Measurements from ENCODE around the gene BMP2. TPM values are rescaled to one million over a fixed set of nuclear protein-coding genes. Genes with fewer than 3 reads are reported as not detected.

BMP2 gene
- total and polyA plus RNA-seq, 4 experiments from 2014 or later = not detected

DNA sequence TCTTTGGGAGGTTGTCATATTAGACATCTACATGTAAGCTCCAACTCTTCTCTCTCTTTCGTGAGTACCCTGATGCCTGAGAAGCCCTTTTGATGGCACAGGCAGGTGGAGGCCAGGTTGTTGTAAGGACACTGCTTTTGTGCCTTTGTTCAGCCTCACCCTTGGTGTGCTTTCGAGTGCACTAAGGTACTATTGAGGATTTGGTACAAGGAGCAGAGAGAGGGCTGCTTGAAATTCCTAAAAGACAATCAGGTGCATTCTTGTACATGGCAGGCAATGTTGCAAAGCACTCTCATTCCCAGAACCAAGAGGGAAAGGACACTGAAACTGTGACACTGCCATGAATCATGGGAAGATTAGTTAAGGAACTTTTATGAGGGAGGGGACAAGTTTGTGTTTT lies 19.1 kb downstream of the BMP2 start:
- no peak for DNase-seq
- Histone ChIP-seq H3K36me3 (ENCODE audit: insufficient read depth, low read length) (no peaks in the 10 kb centered on the region), H3K27me3 (ENCODE audit: insufficient read depth, low read length) (no peaks in the 10 kb centered on the region), H3K27ac (ENCODE audit: low read depth, low read length) (no peak overlapping the region), H3K4me3 (ENCODE audit: low read length in 2 of 2) (no peak overlapping the region), H3K9me3 (ENCODE audit: control insufficient read depth in 1 of 2, low read length in 2 of 2) (no peaks in the 10 kb centered on the region), H3K4me1 (ENCODE audit: insufficient read depth, low read length) (no peaks in the 10 kb centered on the region)
- peaks cover 0 to 10% (median 2%) of the 10 kb centered on the region in 8 donors for H3K9me3 Mint-ChIP-seq
- CTCF ChIA-PET (ENCODE audit: partially characterized antibody) = no interaction called here
- no peak overlapping the region for H3K27ac Mint-ChIP-seq
- POLR2A ChIA-PET (ENCODE audit: partially characterized antibody) = no interaction called here
- H3K36me3 Mint-ChIP-seq = no peaks in the 10 kb centered on the region
- H3K4me3 Mint-ChIP-seq = no peak overlapping the region
- no peaks in the 10 kb centered on the region for H3K27me3 Mint-ChIP-seq
- intact Hi-C loops (cut with micrococcal nuclease) = no loop called here
- no peaks in the 10 kb centered on the region for H3K4me1 Mint-ChIP-seq

DNA sequence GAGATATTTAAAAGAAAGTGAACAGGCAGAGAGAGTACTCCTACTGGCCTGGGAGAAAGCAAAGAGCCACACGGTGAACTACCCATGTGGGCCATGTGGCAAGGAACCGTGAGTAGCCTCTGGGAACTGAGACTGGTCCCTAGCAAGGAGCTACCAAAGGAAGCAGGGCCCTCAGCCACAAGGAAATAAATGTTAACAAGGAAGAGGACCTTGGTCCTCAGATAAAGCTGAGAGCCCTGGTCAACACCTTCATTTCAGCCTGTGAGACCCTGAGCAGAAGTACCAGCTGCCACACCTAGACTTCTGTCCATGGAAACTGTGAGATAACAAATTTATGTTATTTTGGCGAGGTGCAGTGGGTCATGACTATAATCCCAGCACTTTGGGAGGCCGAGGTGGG lies 25.3 kb downstream of the BMP2 start:
- Mint-ChIP-seq H3K4me1 (no peaks in the 10 kb centered on the region), H3K27me3 (no peaks in the 10 kb centered on the region), H3K9me3 (peaks cover 0 to 13% (median 4%) of the 10 kb centered on the region in 8 donors), H3K36me3 (no peaks in the 10 kb centered on the region), H3K4me3 (no peak overlapping the region), H3K27ac (no peak overlapping the region)
- Histone ChIP-seq H3K4me1 (ENCODE audit: insufficient read depth, low read length) (no peaks in the 10 kb centered on the region), H3K27me3 (ENCODE audit: insufficient read depth, low read length) (no peaks in the 10 kb centered on the region), H3K27ac (ENCODE audit: low read depth, low read length) (no peak overlapping the region), H3K9me3 (ENCODE audit: control insufficient read depth in 1 of 2, low read length in 2 of 2) (no peaks in the 10 kb centered on the region), H3K36me3 (ENCODE audit: insufficient read depth, low read length) (no peaks in the 10 kb centered on the region), H3K4me3 (ENCODE audit: low read length in 2 of 2) (no peak overlapping the region)
- CTCF ChIA-PET (ENCODE audit: partially characterized antibody) = no interaction called here
- intact Hi-C loops (cut with micrococcal nuclease) = no loop called here
- DNase-seq = no peak
- POLR2A ChIA-PET (ENCODE audit: partially characterized antibody) = no interaction called here

DNA sequence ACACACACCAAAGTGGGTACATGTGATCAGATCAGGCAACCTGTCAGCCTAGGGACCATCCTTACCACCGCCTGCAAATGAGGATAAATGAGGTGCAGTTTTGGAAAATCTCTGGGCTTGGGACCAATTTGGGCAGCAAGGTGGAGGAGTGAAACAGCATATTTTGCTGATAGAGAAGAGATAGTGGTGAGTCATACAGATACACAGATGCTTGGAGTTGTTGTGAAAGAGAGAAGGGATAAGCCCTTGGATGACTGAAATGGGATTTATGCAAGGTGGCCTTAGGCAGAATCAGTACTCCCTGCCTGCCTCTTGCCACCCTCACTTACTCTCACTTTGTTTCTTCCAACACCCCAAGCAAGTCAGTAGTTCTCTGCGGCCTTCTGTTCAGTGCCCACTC lies 34.7 kb downstream of the BMP2 start:
- Mint-ChIP-seq H3K9me3 (peaks cover 0 to 37% (median 5%) of the 10 kb centered on the region in 8 donors), H3K27me3 (no peaks in the 10 kb centered on the region), H3K36me3 (no peaks in the 10 kb centered on the region), H3K4me3 (no peak overlapping the region), H3K27ac (no peak overlapping the region), H3K4me1 (no peaks in the 10 kb centered on the region)
- intact Hi-C loops (cut with micrococcal nuclease) = no loop called here
- Histone ChIP-seq H3K9me3 (ENCODE audit: control insufficient read depth in 1 of 2, low read length in 2 of 2) (no peaks in the 10 kb centered on the region), H3K27me3 (ENCODE audit: insufficient read depth, low read length) (no peaks in the 10 kb centered on the region), H3K27ac (ENCODE audit: low read depth, low read length) (no peak overlapping the region), H3K4me1 (ENCODE audit: insufficient read depth, low read length) (no peaks in the 10 kb centered on the region), H3K4me3 (ENCODE audit: low read length in 2 of 2) (no peak overlapping the region), H3K36me3 (ENCODE audit: insufficient read depth, low read length) (no peaks in the 10 kb centered on the region)
- CTCF ChIA-PET (ENCODE audit: partially characterized antibody) = no interaction called here
- no peak for DNase-seq
- POLR2A ChIA-PET (ENCODE audit: partially characterized antibody) = no interaction called here

DNA sequence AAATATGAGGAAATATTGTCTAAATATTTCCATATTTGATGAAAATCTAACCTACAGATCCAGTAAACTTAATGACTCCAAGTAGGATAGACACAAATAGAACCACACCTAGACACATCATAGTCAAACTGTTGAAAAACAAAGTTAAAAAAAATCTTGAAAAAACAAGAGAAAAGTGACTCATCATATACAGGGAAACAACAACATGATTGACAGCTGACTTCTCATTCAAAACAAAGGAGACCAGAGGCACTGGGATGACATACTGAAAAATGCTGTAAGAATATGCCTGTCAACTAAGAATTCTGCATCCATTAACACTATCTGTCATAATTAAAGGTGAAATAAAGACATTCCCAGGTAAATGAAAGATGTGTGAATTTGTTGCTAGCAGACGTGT lies 38.8 kb downstream of the BMP2 start:
- CTCF ChIA-PET (ENCODE audit: partially characterized antibody) = no interaction called here
- Mint-ChIP-seq H3K27me3 (no peaks in the 10 kb centered on the region), H3K9me3 (peaks cover 0 to 26% (median 6%) of the 10 kb centered on the region in 8 donors), H3K36me3 (no peaks in the 10 kb centered on the region), H3K4me3 (no peak overlapping the region), H3K27ac (no peak overlapping the region), H3K4me1 (no peaks in the 10 kb centered on the region)
- no peak for DNase-seq
- H3K9me3 ChIP-seq (ENCODE audit: control insufficient read depth in 1 of 2, low read length in 2 of 2) = no peaks in the 10 kb centered on the region
- intact Hi-C loops (cut with micrococcal nuclease) = no loop called here
- no peak overlapping the region for H3K4me3 ChIP-seq (ENCODE audit: low read length in 2 of 2)
- no peaks in the 10 kb centered on the region for H3K4me1 ChIP-seq (ENCODE audit: insufficient read depth, low read length)
- POLR2A ChIA-PET (ENCODE audit: partially characterized antibody) = no interaction called here
- H3K36me3 ChIP-seq (ENCODE audit: insufficient read depth, low read length) = no peaks in the 10 kb centered on the region
- no peak overlapping the region for H3K27ac ChIP-seq (ENCODE audit: low read depth, low read length)
- H3K27me3 ChIP-seq (ENCODE audit: insufficient read depth, low read length) = no peaks in the 10 kb centered on the region

DNA sequence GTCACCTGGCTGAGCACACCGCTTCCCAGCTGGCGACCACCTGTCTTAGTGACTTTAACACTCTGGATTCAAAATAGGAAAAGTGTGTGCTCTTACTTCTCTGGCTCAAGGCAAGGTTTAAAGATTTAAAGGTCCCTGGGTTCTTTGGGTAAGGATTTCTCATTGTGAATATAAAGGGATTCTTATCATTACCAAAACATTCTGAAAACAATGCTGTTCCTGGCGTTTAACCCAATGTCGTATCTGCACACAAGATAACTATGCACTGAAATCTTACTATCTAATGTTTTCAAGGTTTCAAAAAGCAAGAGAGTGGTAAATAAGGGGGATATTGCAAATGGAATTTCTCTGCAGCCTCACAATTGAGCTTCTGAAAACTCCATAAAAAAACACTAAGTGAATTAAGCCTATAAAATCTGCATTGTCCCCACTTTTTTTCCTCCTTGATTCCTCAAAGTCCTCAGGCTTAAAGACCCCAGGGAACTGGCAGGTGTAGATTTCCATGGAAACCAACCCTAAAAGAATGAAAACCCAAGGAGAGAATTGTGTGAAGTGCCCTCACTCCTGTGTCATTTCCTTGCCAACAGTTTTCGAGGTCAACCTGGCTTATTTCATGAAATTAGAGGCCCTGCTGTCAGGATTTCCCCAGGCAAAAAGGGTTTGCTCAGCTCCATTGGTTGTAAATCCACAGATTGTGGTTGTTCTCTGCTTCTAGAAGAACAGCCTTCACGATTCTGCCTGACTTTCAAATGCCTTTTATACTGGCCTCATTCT lies 44.0 kb downstream of the BMP2 start:
- CTCF ChIA-PET (ENCODE audit: partially characterized antibody) = no interaction called here
- no peaks in the 10 kb centered on the region for H3K27me3 Mint-ChIP-seq
- no peak for DNase-seq
- Histone ChIP-seq H3K4me1 (ENCODE audit: insufficient read depth, low read length) (no peaks in the 10 kb centered on the region), H3K27ac (ENCODE audit: low read depth, low read length) (no peak overlapping the region), H3K36me3 (ENCODE audit: insufficient read depth, low read length) (no peaks in the 10 kb centered on the region), H3K9me3 (ENCODE audit: control insufficient read depth in 1 of 2, low read length in 2 of 2) (no peaks in the 10 kb centered on the region), H3K27me3 (ENCODE audit: insufficient read depth, low read length) (no peaks in the 10 kb centered on the region), H3K4me3 (ENCODE audit: low read length in 2 of 2) (no peak overlapping the region)
- intact Hi-C loops (cut with micrococcal nuclease) = no loop called here
- no peak overlapping the region for H3K27ac Mint-ChIP-seq
- H3K9me3 Mint-ChIP-seq = peaks cover 0 to 11% (median 5%) of the 10 kb centered on the region in 8 donors
- POLR2A ChIA-PET (ENCODE audit: partially characterized antibody) = no interaction called here
- H3K4me1 Mint-ChIP-seq = no peaks in the 10 kb centered on the region
- no peaks in the 10 kb centered on the region for H3K36me3 Mint-ChIP-seq
- H3K4me3 Mint-ChIP-seq = no peak overlapping the region

DNA sequence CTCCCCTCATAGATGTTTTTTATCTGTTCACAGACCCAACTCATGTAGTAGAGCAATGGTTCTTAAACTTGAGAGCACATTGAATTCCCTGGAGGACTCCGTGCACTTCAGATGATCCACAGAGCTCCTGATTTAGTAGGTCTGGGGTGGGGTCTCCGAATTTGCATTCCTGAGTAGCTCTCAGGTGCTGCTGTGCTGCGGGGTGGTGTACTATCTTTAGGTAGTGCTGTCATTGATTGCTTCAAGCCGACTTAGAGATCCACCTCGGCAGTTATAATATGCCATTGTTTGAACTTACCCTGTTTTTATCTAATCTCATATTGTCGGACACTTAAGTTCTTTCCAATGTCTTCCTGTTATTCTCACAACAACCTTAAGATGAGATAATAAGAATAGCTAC lies 45.0 kb downstream of the BMP2 start:
- intact Hi-C loops (cut with micrococcal nuclease) = no loop called here
- POLR2A ChIA-PET (ENCODE audit: partially characterized antibody) = no interaction called here
- H3K4me3 ChIP-seq (ENCODE audit: low read length in 2 of 2) = no peak overlapping the region
- Mint-ChIP-seq H3K36me3 (no peaks in the 10 kb centered on the region), H3K9me3 (peaks cover 0 to 9% (median 5%) of the 10 kb centered on the region in 8 donors), H3K4me1 (no peaks in the 10 kb centered on the region), H3K27me3 (no peaks in the 10 kb centered on the region), H3K27ac (no peak overlapping the region), H3K4me3 (no peak overlapping the region)
- H3K27me3 ChIP-seq (ENCODE audit: insufficient read depth, low read length) = no peaks in the 10 kb centered on the region
- no peak for DNase-seq
- H3K27ac ChIP-seq (ENCODE audit: low read depth, low read length) = no peak overlapping the region
- H3K36me3 ChIP-seq (ENCODE audit: insufficient read depth, low read length) = no peaks in the 10 kb centered on the region
- no peaks in the 10 kb centered on the region for H3K4me1 ChIP-seq (ENCODE audit: insufficient read depth, low read length)
- H3K9me3 ChIP-seq (ENCODE audit: control insufficient read depth in 1 of 2, low read length in 2 of 2) = no peaks in the 10 kb centered on the region
- CTCF ChIA-PET (ENCODE audit: partially characterized antibody) = no interaction called here

DNA sequence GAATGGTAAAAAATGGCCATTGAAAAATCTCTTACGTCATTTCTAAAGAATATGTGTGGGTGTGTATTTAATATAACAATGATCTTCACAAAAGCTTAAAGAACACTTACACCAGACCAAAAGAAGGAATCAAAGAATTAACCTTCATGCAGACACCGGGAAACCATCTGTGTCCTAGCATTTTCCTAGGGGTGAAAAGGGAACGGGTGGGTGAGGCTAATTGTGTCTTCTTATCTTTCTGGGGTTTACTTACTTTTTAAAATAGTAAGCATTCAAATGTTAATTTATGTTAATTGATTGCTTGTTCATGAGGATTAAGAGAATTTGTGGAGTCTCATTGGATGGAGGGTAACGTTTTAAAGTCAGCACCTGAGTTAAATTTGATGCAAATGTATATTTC lies 47.5 kb downstream of the BMP2 start:
- no peak overlapping the region for H3K27ac Mint-ChIP-seq

More for the DNA sequence above, 47.5 kb downstream of the BMP2 start:
- Histone ChIP-seq H3K27ac (ENCODE audit: low read depth, low read length) (no peak overlapping the region), H3K36me3 (ENCODE audit: insufficient read depth, low read length) (no peaks in the 10 kb centered on the region), H3K4me1 (ENCODE audit: insufficient read depth, low read length) (no peaks in the 10 kb centered on the region), H3K4me3 (ENCODE audit: low read length in 2 of 2) (no peak overlapping the region), H3K27me3 (ENCODE audit: insufficient read depth, low read length) (no peaks in the 10 kb centered on the region), H3K9me3 (ENCODE audit: control insufficient read depth in 1 of 2, low read length in 2 of 2) (no peaks in the 10 kb centered on the region)
- POLR2A ChIA-PET (ENCODE audit: partially characterized antibody) = no interaction called here
- intact Hi-C loops (cut with micrococcal nuclease) = no loop called here
- Mint-ChIP-seq H3K4me3 (no peak overlapping the region), H3K36me3 (no peaks in the 10 kb centered on the region), H3K27me3 (no peaks in the 10 kb centered on the region), H3K4me1 (no peaks in the 10 kb centered on the region), H3K9me3 (peaks cover 0 to 11% (median 5%) of the 10 kb centered on the region in 8 donors)
- CTCF ChIA-PET (ENCODE audit: partially characterized antibody) = no interaction called here
- no peak for DNase-seq

All from CD4-positive, alpha-beta memory T cell (primary cell).